Activated T-cell treated with anti-CD3 and anti-CD28 coated beads, Interleukin-2, amount 50 U/mL, for 24 hours (primary cell): Measurements from ENCODE around the gene PDE4B.

ENCODE experiments used
- DNase-seq: peaks from one replicate; pipeline ENCODE4 v3.0.0-alpha.2; 2020
- H3K27ac Mint-ChIP-seq: 2 replicates; pipeline ENCODE4 v1.8.0; 2020; ENCODE audit warnings: mild to moderate bottlenecking, mixed read lengths
- H3K27me3 Mint-ChIP-seq: 2 replicates; pipeline ENCODE4 v1.8.0; 2020; ENCODE audit warnings: mixed read lengths
- H3K36me3 Mint-ChIP-seq: 2 replicates; pipeline ENCODE4 v1.8.0; 2020; ENCODE audit warnings: low read depth, mixed read lengths
- H3K4me1 Mint-ChIP-seq: 2 replicates; pipeline ENCODE4 v1.8.0; 2020; ENCODE audit warnings: low read depth, mixed read lengths
- H3K4me3 Mint-ChIP-seq: 2 replicates; pipeline ENCODE4 v1.8.0; 2020; ENCODE audit warnings: mild to moderate bottlenecking, moderate library complexity, mixed read lengths
- H3K9me3 Mint-ChIP-seq: 2 replicates; pipeline ENCODE4 v1.8.0; 2020; ENCODE audit warnings: mixed read lengths

Gene PDE4B

GRCh38 chr1:66271216-66271903 is 478.7 kb downstream of the PDE4B start:
- peak overlapping the region; percentile 32 for H3K4me3 Mint-ChIP-seq
- no peak for DNase-seq
- peak overlapping the region; percentile 89 for H3K27ac Mint-ChIP-seq

GRCh38 chr1:66271904-66272254 is 479.2 kb downstream of the PDE4B start:
- H3K4me3 Mint-ChIP-seq = peak overlapping the region; percentile 32
- H3K36me3 Mint-ChIP-seq = no peaks in the 10 kb centered on the region
- H3K4me1 Mint-ChIP-seq = peaks cover 74% of the 10 kb centered on the region
- H3K9me3 Mint-ChIP-seq = no peaks in the 10 kb centered on the region
- no peaks in the 10 kb centered on the region for H3K27me3 Mint-ChIP-seq
- DNase-seq = no peak
- peak overlapping the region; percentile 89 for H3K27ac Mint-ChIP-seq

More at GRCh38 chr1:66271216-66271903, 478.7 kb downstream of the PDE4B start:
- peaks cover 74% of the 10 kb centered on the region for H3K4me1 Mint-ChIP-seq
- H3K36me3 Mint-ChIP-seq = no peaks in the 10 kb centered on the region
- H3K9me3 Mint-ChIP-seq = no peaks in the 10 kb centered on the region
- H3K27me3 Mint-ChIP-seq = no peaks in the 10 kb centered on the region

DNA sequence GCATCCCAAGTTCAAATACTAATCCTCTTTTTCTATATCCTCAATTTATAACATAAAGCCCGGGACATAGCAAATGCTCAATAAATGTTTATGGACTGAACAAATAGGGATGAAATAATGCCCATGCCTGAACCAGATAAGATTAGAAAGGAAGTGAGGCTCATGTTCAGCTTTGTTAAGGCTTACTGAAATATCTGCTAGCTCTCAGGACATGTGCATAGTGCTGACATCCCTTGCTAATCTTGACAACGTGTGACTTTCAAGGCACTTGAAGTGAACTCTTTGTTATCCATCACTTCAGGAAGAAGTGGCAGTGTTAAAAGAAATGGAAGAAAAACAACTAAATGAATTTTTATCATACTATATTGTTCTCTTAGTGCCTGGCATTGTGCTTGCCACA is 481.0 kb downstream of the PDE4B start:
- Mint-ChIP-seq H3K27me3 (no peaks in the 10 kb centered on the region), H3K9me3 (no peaks in the 10 kb centered on the region), H3K4me1 (peaks cover 85% of the 10 kb centered on the region), H3K36me3 (no peaks in the 10 kb centered on the region), H3K27ac (no peak overlapping the region), H3K4me3 (no peak overlapping the region)
- no peak for DNase-seq

DNA sequence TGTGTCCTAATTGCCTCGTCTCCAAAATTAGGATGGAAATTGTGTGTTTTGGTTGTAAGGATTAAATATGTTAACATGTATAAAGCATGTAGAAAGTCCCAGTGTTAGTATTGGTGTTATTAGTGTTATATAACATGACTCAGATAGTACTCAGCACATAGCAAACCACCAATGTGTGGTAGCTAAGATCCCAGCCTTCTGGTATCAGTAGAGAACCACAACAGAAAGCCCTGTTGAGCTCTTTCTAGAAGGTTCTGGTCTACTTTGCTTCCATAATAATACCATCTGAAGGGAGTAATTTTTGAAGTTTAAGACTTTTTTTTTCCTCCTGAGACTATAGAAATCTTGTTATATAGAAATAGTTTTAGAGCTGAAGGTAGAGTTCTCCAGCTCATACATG is 481.9 kb downstream of the PDE4B start:
- no peaks in the 10 kb centered on the region for H3K36me3 Mint-ChIP-seq
- no peaks in the 10 kb centered on the region for H3K9me3 Mint-ChIP-seq
- H3K27ac Mint-ChIP-seq = peak overlapping the region; percentile 52
- no peak overlapping the region for H3K4me3 Mint-ChIP-seq
- H3K27me3 Mint-ChIP-seq = no peaks in the 10 kb centered on the region
- peaks cover 88% of the 10 kb centered on the region for H3K4me1 Mint-ChIP-seq
- no peak for DNase-seq

- Mint-ChIP-seq H3K4me3 (peak overlapping the region; percentile 48), H3K4me1 (peaks cover 91% of the 10 kb centered on the region), H3K27ac (peak overlapping the region; percentile 89), H3K9me3 (no peaks in the 10 kb centered on the region), H3K36me3 (no peaks in the 10 kb centered on the region), H3K27me3 (no peaks in the 10 kb centered on the region)
- DNase-seq = no peak
These were observed 482.4 kb downstream of the PDE4B start for GRCh38 chr1:66275083-66275482.

GRCh38 chr1:66275601-66276023 is 482.9 kb downstream of the PDE4B start:
- peaks cover 91% of the 10 kb centered on the region for H3K4me1 Mint-ChIP-seq
- peak overlapping the region; percentile 89 for H3K27ac Mint-ChIP-seq
- no peaks in the 10 kb centered on the region for H3K27me3 Mint-ChIP-seq
- H3K36me3 Mint-ChIP-seq = no peaks in the 10 kb centered on the region
- no peaks in the 10 kb centered on the region for H3K9me3 Mint-ChIP-seq
- H3K4me3 Mint-ChIP-seq = peak overlapping the region; percentile 48
- DNase-seq = no peak

DNA sequence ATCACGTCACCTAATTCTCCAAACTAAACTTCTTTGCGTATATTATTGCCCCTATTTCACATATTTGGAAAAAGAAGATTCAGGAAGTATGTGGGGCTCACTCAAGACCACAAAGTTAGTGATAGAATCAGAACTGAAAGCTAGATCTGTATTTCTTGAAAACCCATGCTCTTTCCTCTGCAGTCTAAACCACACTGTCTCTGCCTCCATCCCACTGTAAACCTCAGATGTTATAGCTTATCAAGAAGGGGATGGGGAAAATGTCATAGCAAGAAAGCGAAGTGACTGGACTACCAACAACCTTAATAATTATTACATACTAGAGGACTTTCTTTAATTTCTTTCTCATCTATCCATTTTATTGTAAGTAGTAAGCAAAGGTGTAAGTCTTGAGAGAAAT is 483.5 kb downstream of the PDE4B start:
- Mint-ChIP-seq H3K27me3 (no peaks in the 10 kb centered on the region), H3K4me3 (peak overlapping the region; percentile 48), H3K4me1 (peaks cover 91% of the 10 kb centered on the region), H3K36me3 (no peaks in the 10 kb centered on the region), H3K9me3 (no peaks in the 10 kb centered on the region), H3K27ac (peak overlapping the region; percentile 89)
- DNase-seq = no peak

- Mint-ChIP-seq H3K27me3 (no peaks in the 10 kb centered on the region), H3K4me3 (no peak overlapping the region), H3K9me3 (no peaks in the 10 kb centered on the region), H3K4me1 (peaks cover 91% of the 10 kb centered on the region), H3K36me3 (no peaks in the 10 kb centered on the region), H3K27ac (no peak overlapping the region)
- no peak for DNase-seq
These were observed 485.7 kb downstream of the PDE4B start for GRCh38 chr1:66278260-66279021.

- peak overlapping the region; percentile 93 for H3K27ac Mint-ChIP-seq
- H3K4me1 Mint-ChIP-seq = peaks cover 92% of the 10 kb centered on the region
- H3K27me3 Mint-ChIP-seq = no peaks in the 10 kb centered on the region
- peak overlapping the region; percentile 26 for H3K4me3 Mint-ChIP-seq
- H3K9me3 Mint-ChIP-seq = no peaks in the 10 kb centered on the region
- no peak for DNase-seq
- no peaks in the 10 kb centered on the region for H3K36me3 Mint-ChIP-seq
These were observed 489.1 kb downstream of the PDE4B start for GRCh38 chr1:66281808-66282207.

GRCh38 chr1:66282343-66282852 is 489.7 kb downstream of the PDE4B start:
- Mint-ChIP-seq H3K9me3 (no peaks in the 10 kb centered on the region), H3K4me3 (peak overlapping the region; percentile 26), H3K4me1 (peaks cover 90% of the 10 kb centered on the region), H3K27ac (peak overlapping the region; percentile 93), H3K36me3 (no peaks in the 10 kb centered on the region), H3K27me3 (no peaks in the 10 kb centered on the region)
- no peak for DNase-seq

- Mint-ChIP-seq H3K4me3 (peak overlapping the region; percentile 16), H3K4me1 (peaks cover 90% of the 10 kb centered on the region), H3K36me3 (no peaks in the 10 kb centered on the region), H3K27ac (peak overlapping the region; percentile 93), H3K9me3 (no peaks in the 10 kb centered on the region), H3K27me3 (no peaks in the 10 kb centered on the region)
- DNase-seq = no peak
These were observed 490.4 kb downstream of the PDE4B start for GRCh38 chr1:66282891-66283621.

DNA sequence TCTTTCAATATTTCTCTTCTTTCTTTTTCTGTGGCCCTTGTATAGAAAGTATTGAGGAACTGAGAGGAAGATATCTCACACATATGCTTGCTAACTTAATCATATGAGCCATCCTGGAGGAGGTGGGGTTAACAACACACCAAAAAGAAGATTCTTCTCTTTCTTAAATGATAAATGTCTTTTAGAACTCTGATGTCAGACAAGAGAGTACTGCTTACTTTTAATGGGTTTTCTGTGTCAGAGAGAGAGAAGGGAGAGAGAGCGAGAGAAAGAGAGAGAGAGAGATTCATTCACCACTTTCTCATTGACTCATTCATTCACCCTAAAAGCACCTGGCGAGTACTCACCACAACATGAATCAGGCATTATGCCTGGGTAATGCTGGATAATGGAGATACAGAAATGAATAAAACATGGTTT is 490.9 kb downstream of the PDE4B start:
- Mint-ChIP-seq H3K27me3 (no peaks in the 10 kb centered on the region), H3K4me1 (peaks cover 90% of the 10 kb centered on the region), H3K27ac (peak overlapping the region; percentile 93), H3K4me3 (peak overlapping the region; percentile 2), H3K9me3 (no peaks in the 10 kb centered on the region), H3K36me3 (no peaks in the 10 kb centered on the region)
- no peak for DNase-seq

DNA sequence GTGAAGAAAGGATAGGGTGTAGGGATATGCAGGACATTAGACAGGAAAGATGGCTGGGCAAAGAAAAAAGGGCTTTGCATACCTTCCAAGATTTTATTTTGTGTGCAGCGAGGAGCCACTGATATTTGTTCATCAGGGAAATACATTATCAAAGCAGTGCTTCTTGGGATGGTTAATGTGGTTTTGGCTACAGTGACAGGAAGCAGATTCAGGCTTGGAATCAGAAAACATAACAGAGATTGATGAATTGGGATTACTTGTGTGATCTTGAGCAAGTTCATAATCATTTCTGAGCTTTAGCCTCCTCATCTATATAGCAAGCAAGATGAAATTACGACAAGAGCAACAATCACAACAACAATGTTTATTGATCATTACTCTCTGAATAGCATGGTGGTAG is 492.1 kb downstream of the PDE4B start:
- no peak for DNase-seq
- Mint-ChIP-seq H3K9me3 (no peaks in the 10 kb centered on the region), H3K36me3 (no peaks in the 10 kb centered on the region), H3K27ac (no peak overlapping the region), H3K4me1 (peaks cover 87% of the 10 kb centered on the region), H3K4me3 (no peak overlapping the region), H3K27me3 (no peaks in the 10 kb centered on the region)

DNA sequence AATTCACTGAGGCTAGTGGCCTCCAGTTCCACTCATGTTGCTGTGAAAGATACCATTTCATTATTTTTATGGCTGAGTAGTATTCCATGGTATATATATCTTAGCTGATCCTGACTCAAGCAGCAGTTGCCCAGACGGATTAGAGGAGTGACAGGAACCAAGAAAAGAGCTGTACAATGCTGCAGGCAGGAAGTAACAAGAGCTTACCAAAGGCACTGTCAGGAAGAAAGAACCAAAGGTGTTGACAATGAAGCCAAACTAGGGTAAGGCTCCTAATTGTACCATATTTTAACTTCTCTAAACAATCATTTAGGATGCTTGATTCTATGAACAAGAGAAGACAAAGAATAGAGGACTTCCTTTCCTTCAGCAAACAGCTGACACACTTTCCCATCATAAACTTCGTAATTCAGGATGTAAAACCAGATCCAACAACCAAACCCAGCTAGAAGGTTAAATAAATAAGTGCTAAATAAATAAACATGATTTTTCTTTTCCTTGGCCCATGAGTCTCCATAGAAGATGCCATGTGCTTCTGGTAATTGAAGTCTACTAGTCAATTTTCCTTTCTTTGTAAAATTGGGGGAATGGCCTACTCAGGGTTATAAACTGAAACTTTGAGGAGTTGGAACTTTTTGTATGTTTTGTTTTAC is 493.0 kb downstream of the PDE4B start:
- peaks cover 87% of the 10 kb centered on the region for H3K4me1 Mint-ChIP-seq
- no peak overlapping the region for H3K4me3 Mint-ChIP-seq
- no peak for DNase-seq
- no peak overlapping the region for H3K27ac Mint-ChIP-seq
- no peaks in the 10 kb centered on the region for H3K9me3 Mint-ChIP-seq
- H3K27me3 Mint-ChIP-seq = no peaks in the 10 kb centered on the region
- no peaks in the 10 kb centered on the region for H3K36me3 Mint-ChIP-seq
